CD4-positive, alpha-beta T cell treated with Interleukin-6 for 4 hours (primary cell): ENCODE results near the gene EXOC4.

Experiments used
- DNase-seq: peaks from one replicate; pipeline ENCODE4 v3.0.0-alpha.2; 2020; ENCODE audit warnings: mixed read lengths

Gene EXOC4

GRCh38 chr7:133504825-133505224, 251.9 kb downstream of the EXOC4 start:
- DNase-seq = no peak

DNA sequence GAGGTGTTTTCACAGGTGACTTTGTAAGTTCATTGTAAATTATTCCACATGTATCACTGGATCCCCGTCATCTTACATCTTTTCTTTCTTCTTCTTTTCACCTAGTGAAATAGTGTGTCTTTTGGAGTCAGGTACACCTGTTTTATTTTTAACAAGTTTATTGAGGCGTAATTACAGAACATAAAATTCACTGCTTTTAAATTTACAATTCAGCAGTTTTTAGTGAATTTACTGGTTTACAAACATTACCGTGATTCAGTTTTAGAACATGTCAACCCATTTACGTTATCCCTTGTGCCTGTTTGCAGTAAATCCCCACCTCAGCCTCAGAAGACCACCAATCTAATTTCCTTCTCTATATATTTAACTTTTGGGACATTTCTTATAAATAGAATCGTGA, 256.9 kb downstream of the EXOC4 start:
- DNase-seq = no peak

- DNase-seq = no peak
Observed at GRCh38 chr7:133510326-133511055, 257.6 kb downstream of the EXOC4 start.

DNA sequence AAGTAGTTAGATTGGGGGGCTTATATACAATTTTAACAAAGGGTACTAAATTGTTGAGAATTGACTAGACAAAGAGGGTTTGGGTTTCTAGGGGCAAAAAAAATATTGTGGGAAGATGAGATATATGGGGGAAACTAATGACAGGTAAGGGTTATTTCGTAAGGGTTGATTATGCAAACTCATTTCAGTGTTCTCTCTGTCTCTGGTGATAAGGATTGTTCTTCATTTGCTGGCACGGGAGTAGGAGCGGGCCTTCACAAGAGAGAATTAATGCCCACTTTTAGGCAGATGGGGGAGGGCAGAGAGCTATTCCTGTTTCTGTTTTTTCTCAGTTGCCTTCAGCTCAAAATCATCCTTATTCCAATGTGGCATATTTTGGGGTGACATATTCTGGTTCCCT, 258.4 kb downstream of the EXOC4 start:
- no peak for DNase-seq

GRCh38 chr7:133511708-133512107, 258.8 kb downstream of the EXOC4 start:
- DNase-seq = no peak

DNA sequence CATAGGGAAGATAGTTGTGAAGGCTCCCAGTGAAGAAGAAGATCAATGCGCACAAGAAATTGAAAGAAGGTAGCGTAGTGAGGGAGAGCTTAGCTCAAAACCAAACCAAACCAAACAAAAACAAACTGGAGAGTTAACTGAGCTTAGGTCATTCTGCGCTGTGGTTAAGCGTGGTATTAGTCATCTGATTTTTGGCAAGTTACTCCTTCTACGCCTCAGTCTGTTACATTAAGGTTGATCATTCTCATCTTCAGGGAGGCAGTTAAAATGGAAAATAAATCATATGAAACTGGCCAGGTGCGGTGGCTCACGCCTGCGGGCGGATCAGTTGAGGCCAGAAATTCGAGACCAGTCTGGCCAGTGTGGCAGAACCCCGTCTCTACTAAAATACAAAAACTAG, 259.7 kb downstream of the EXOC4 start:
- no peak for DNase-seq

GRCh38 chr7:133513608-133514007, 260.7 kb downstream of the EXOC4 start:
- DNase-seq = no peak

DNA sequence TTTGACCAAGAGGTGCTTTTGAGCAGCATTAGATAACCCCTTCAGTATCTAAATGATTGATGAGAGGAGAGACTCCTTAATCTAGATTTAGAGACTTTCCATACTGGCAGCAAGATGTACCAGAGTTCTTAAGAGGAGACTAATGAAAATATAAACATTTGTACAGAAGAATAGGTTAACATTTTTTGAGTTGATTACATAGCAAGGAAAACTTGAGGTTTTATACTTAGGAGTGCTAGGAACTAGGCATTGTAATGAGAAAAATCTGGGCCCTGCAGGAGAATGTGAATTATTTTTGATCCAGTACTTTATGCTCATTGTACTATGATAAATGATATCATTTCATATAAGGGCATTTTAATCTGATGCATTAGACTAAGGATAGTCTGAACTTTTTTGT, 261.7 kb downstream of the EXOC4 start:
- DNase-seq = no peak

GRCh38 chr7:133517766-133518165, 264.9 kb downstream of the EXOC4 start:
- DNase-seq = no peak

DNA sequence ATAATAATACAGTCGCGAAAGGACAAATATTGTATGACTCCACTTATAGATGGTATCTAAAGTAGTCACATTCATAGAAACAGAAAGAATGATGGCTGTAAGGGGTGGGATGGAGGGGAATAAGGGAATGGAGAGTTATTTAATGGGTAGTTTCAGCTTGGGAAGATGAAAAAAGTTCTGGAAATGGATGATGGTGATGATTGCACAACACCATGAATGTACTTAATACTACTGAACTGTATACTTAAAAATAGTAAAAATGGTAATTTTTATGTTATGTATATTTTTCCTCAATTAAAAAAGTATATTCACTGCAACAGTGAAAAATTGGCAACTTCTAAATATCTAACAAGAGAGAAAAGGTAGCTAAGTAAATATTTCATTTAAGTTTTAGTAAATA, 265.8 kb downstream of the EXOC4 start:
- DNase-seq = no peak

DNA sequence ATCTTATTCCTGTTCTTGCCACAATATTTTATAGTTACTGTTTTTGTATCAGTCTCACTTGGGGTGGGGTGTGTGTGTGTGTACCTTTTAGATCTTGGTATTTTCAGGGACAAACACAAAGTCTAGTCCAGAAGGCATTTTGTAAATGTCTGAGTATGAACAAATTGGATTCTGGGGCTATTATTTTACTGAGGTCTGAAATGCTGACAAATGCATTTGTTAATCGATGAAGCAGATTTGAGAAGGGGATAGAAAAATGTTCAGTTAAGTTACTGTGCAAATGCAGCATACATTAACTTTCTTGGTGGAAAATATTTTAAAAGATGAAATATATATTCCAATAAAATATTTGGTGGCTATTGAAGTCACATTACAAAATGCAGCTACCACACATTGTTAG, 267.4 kb downstream of the EXOC4 start:
- DNase-seq = no peak

DNA sequence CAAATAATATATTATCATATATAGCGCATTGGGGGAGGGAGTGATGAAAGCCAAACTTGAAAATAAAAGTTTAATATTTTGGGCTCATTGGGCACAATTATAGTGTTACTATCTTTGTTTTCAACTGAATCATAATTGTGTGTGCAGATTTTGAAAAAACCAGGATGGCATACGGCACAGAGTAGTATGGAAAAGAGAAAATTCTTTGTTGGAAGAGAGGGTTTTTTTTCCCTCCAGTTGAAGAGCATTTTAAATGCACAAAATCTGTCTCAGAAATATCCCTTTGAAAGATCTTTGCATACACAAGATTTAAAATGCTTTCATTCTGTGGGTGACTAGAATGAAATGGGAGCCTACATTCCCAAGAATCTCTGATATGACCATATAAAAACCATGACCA, 269.6 kb downstream of the EXOC4 start:
- DNase-seq = no peak

- DNase-seq = no peak
Observed at GRCh38 chr7:133528796-133529195, 275.9 kb downstream of the EXOC4 start.

DNA sequence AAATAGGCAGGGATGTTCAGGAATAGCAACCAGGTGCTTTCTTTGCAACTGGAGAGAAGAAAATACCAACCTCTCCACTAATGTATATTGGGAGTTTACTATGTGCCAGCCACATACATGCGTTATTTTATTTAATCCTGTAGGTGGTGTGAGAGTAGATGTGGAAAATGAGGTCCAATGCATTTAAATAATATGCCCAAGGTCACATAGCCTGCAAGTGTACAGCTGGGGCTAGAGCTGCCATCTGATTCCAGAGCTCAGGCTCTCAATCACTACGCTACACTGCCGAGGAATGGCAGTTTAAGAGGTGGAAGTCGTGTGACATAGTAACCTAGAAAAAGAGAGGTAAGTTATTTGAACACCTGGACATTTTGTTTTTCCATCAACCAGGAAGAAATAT, 277.0 kb downstream of the EXOC4 start:
- DNase-seq = no peak

GRCh38 chr7:133530682-133531081, 277.8 kb downstream of the EXOC4 start:
- DNase-seq = no peak

- DNase-seq = no peak
Observed at GRCh38 chr7:133534816-133535215, 281.9 kb downstream of the EXOC4 start.

DNA sequence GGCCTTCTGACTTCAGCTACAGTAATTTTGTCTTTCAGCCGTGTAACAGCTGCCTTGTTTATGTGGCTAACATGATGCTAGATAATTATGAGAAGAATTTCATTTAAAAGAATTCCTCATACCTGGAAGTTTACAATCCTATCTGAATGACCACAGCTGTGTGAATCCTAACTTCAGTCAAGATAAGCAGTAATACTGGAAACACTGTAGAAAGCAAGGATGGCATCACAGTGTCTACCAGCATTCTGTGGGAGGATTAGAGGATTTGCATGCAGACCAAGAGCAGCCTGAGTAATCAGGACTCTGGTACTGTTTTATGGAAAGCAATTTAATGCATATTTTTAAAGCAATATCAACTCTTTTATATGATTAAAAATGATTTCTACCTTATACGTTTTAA, 282.4 kb downstream of the EXOC4 start:
- DNase-seq = no peak

DNA sequence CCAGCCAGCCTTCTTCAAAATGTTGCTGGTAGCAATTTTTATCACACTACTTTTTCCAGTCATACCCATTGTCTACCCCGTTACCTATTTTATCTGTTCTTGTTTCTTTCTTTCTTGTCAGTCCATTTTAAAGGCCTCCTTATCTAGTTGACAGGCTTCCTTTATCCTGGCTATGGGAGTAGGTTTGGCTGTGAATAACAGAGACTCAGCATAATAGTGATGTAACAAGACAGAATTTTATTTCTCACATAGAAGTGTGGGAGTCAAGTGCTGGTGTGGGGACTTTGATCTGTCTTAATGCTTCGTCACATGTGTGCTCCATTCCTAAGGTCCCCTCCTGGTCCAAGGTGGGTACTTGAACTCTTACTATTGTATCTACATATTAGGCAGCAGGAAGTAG, 283.6 kb downstream of the EXOC4 start:
- no peak for DNase-seq

DNA sequence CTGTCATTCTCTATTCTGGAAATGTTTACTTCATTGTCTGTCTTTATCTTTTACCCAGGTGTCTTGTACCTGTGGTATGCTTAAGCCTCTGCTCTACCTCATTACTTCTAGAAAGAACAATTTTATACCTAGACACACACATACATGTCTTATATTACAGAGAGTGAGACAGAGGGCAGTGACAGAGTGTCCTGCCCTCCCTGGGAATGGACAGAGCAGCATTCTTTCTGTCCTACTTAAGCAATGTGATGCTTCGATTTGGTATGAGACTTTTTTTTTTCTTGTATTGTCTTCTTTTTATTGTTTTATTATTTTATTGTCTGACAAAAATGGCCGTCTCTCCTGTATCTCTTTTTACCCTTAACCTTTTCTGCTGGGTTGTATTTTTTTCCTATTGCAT, 286.1 kb downstream of the EXOC4 start:
- DNase-seq = no peak

DNA sequence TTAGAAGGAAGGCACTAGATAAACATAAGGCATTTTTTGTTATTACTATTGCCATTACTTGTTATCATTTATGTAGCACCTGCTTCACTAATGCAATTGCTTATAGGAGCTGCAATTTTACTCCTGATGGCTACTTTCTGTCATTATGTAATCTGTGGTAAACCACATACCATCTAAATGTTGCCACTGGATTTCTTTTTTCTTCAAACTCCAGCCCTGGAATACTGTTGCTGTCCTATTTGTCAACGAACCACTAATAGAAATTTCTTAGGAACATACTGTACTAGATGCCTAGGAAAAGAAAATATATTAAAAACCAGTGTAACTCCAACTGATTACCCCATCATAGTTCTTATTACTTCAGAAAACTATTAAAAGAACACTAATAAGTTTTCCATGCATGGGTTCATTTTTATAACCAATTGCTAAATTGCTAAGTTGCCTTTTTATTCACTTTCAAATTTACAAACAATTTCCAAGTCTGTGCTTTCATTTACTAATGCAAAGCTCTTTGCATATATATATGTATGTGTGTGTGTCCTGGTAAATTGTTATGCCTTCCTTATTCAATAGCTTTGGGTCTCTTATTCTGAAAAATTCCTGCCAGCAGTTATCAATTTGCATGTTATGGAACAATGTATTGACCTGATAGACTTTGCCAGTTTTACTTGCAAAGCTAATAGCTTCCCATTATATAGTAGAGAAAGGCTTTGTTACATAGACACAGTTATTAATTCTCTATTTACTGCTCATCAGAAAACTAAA, 287.4 kb downstream of the EXOC4 start:
- no peak for DNase-seq

GRCh38 chr7:133542209-133542780, 289.4 kb downstream of the EXOC4 start:
- DNase-seq = no peak

- no peak for DNase-seq
Observed at GRCh38 chr7:133543657-133544056, 290.8 kb downstream of the EXOC4 start.

DNA sequence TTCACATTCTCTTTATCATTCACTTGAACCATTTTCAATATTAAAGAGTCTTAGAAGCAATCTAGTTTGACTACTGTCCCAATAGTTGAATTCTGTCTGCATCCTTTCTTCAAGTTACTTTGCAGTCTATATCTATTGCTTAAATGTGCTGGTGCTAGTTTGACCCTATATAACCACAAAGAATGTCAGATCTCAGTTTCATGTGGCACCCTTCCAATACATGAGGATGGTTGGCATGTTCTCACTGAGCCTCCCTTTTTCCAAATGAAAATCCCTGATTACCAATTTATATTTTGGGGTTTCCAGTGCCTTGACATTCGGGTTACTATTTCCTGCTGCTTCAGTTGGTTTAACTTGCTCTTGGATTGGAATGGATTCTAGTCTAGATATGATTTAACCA, 292.7 kb downstream of the EXOC4 start:
- no peak for DNase-seq

GRCh38 chr7:133547981-133548380, 295.1 kb downstream of the EXOC4 start:
- no peak for DNase-seq
